ENCODE measurements around the gene WDR82.

- TF ChIP-seq CTCF (conservative IDR thresholded peaks at IDR 0.05; ENCODE audit: low read depth in 2 of 2) (no peak), EZH2phosphoT487 (IDR thresholded peaks at IDR 0.05; ENCODE audit: unreplicated experiment) (no peak)
These were observed 37.5 kb downstream of the WDR82 start for GRCh38 chr3:52240886-52241370.

Data from GM23338 (cell line).